GM19455 (cell line): Measurements from ENCODE around the gene ROR2.

Source experiments
- ATAC-seq: cut with Tn5 transposase; IDR thresholded peaks from one replicate; pipeline ENCODE4 v1.9.1; 2021; ENCODE audit not compliant: unreplicated experiment

The ROR2 gene

DNA sequence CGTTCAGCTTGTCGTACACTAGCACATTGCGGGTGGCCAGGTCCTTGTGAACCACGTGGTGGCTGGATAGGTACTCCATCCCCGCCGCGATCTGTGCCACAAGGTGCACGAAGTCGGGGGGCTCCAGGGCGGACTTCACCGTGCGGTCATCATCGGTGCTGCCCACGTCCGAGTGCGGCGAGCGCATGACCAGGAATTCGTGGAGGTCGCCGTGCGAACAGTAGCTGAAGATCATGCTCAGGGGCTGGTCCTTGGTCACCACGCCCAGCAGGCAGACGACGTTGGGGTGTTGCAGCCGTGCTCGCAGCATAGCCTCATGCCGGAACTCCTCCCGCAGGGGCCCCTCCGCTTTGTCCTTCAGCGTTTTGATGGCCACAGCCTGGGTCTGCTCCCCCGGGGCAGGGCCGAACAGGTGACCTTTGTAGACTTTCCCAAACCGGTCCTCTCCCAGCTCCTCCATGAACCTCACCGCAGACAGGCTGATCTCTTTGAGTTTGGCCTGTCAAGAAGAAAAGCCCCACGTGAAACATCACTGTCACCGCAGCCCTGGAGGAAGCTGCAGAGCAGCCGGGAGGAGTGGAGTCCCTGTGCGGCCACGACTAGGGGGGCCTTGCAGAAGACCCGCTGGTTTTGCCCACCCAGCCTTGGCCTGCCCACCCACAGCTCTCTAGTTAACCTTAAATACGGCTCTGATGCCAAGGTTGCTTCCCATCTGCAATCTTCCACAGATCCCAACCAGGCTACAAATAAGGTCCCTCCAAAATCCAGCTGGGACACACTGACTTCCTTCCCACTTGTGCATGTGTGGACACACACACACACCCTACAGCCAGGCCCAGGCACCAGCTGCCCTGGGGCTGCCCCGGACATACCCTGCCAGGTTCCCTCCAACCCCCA lies 225.2 kb downstream of the ROR2 start:
- ATAC-seq, result no peak

- ATAC-seq, result no peak
These were observed 226.0 kb downstream of the ROR2 start for GRCh38 chr9:91724068-91724440.

DNA sequence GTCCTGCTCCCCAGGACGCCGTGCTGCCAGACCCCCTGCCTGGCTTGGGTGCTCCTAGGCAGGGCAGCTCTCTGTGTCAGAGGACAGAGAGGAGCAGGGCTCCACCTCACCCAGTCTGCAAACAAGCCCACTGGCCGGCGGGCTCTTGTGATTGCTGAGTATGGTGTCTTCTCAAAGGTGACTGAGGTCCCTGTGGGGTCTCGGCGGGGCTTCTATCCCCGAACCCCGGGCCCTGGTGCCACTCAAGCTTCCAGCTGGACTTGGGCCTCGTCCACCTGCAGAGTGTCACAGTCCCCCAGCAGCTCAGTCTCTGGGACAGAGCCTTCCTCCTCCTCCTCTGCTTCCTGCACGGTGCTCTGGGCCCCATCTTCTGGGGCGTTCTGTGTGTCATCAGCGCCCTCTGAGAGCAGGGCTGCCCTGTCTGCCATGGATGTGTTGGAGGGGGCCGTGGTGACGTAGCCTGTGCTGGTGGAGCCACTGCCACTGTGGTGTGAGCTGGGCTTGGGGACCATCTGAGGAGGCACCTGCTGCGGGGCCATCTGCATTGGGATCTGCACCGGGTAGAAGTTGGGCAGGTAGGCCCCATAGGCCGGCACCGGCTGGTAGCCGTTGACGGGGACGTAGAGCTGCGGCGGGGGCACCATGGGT lies 226.5 kb downstream of the ROR2 start:
- ATAC-seq, result no peak

- peak; percentile 63 for ATAC-seq
These were observed 229.0 kb downstream of the ROR2 start for GRCh38 chr9:91720751-91721705.

GRCh38 chr9:91720313-91720712 lies 229.7 kb downstream of the ROR2 start:
- ATAC-seq, result no peak

- no peak for ATAC-seq
These were observed 232.0 kb downstream of the ROR2 start for GRCh38 chr9:91718071-91718470.

GRCh38 chr9:91716815-91717214 lies 233.2 kb downstream of the ROR2 start:
- ATAC-seq, result no peak

GRCh38 chr9:91716239-91716638 lies 233.8 kb downstream of the ROR2 start:
- ATAC-seq, result no peak

GRCh38 chr9:91714874-91715615 lies 235.0 kb downstream of the ROR2 start:
- ATAC-seq, result no peak

DNA sequence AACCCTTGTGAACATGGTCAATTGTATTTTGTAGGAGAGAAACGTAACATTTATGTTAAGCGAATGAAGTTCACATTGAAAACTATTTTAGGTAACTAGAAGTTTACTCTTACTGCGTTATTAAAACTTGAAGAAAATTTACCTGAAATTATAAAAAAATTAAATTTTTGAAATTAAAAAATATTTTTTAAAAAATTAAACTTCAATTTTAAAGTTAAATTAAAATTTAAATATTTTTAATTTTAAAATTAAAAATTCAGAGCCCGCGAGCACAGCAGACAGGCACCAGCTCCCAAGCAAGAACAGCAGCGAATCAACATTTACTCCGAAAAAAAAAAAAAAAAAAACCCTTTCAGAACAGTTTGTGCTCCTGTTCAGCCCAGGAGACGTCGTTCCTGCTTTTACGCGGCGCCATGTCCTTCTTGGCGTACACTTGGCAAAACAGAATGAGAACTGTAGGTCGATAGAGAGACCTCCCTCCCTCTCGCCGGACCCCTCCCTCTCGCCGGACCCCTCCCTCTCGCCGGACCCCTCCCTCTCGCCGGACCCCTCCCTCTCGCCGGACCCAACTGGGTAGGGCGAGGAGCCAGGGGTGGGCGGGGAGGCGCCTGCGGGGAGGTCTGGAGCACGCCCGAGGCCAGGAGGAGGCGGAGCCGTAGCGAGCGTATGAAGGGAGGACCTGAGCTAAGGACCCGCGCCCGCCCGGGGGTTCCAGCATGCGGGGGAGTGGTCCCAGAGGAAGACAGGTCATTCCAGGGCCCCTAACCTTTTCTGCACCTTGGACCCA lies 235.8 kb downstream of the ROR2 start:
- no peak for ATAC-seq

DNA sequence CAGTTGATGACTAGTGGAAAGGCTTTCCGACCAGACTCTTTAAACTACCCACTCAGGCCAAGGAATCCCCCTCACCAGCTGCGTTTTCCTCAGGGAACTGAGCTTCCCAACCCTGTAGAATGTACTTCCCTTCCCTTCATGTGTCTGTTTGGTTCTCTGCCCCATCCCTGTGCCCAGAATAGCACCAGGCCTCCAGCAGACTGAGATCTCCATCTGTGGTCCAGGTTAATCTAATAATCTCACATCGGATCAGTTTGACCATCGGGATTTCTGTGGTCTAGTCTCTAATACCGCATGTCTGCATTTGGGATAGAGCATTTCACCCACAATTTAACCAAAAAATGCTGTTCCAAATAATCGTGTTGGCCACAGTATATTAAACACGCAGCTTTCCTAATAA lies 237.2 kb downstream of the ROR2 start:
- ATAC-seq, result no peak

DNA sequence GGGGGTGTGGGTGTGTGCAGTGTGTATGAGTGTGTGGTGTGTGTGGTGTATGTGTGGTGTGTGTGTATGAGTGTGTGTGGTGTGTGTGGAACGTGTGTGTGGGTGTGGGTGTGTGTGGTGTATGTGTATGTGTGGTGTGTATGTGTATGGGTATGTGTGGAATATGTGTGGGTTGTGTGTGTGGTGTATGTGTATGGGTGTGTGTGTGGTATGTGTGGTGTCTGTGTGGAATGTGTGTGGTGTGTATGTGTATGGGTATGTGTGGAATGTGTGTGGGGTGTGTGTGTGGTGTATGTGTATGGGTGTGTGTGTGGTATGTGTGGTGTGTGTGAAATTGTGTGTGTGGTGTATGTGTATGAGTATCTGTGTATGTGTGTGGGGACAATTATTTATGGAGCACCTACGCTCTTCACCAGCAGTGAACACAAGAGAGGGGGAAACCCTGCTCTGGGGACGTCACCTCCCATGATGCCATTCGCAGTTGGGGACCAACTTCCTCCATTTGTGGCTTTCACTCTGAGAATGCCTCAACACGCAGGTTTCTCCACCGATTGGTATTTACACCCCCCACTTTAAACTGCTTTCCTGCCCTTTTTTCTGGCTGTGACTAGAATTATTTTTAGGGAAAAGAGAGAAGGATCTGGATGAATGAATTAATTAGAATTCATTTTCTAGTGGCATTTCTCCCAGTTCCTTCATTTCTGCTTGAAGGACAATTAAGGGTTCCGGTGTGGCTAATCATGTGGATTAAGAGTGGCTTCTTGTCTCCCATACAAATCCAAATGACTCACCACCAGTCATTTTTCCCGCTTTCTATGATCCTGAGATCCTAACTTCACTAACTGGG lies 238.1 kb downstream of the ROR2 start:
- ATAC-seq, result peak; percentile 86

GRCh38 chr9:91710158-91710557 lies 239.9 kb downstream of the ROR2 start:
- ATAC-seq, result no peak

- ATAC-seq, result no peak
These were observed 244.6 kb downstream of the ROR2 start for GRCh38 chr9:91705386-91705785.

GRCh38 chr9:91700475-91700874 lies 249.6 kb downstream of the ROR2 start:
- no peak for ATAC-seq

GRCh38 chr9:91698266-91698665 lies 251.8 kb downstream of the ROR2 start:
- ATAC-seq, result no peak

GRCh38 chr9:91697201-91697600 lies 252.8 kb downstream of the ROR2 start:
- ATAC-seq, result no peak

DNA sequence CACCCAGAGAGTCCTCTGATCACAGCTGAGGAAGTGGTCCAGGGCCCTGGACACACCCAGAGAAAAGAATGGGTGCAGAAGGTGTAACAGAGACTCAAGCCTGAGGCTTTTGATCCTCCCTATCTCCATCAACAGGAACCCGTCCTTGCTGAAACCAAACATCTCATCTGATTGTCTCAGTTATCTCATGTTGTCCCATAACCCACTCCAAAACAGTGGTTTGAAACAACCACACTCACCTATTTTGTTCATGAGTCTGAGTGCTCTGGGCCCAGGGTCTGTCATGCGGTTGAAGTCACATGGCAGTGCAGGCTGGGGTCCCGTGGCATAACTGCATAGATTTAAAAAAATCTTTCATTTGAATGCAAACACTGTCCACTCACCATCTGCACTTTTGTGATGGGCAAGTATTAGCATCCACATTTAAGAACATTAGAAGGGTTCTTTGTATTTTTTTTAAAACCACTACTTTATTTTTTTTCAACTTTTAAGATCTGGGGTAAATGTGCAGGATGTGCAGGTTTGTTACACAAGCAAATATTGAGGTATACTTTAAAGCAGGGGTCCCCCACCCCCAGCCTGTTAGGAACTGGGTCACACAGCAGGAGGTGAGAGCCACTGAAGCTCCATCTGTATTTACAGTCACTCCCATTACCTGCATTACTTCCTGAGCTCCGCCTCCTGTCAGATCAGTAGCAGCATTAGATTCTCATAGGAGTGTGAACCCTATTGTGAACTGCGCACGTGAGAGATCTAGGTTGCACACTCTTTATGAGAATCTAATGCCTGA lies 255.8 kb downstream of the ROR2 start:
- ATAC-seq, result no peak
